ENCODE data around the gene CLDN5.
"Not testable (repeated sequence)": the region's sequence is repeated elsewhere in the genome, so short reads cannot be mapped to it uniquely, and the experiment has no call there.

The CLDN5 gene

GRCh38 chr22:19548427-19548826 lies 24.2 kb upstream of the CLDN5 start:
- not testable (repeated sequence) for DNase-seq (ENCODE audit: low read depth in 2 of 2)

GRCh38 chr22:19547620-19548019 lies 23.4 kb upstream of the CLDN5 start:
- DNase-seq (ENCODE audit: low read depth in 2 of 2) = no peak

GRCh38 chr22:19546680-19547079 lies 22.5 kb upstream of the CLDN5 start:
- DNase-seq (ENCODE audit: low read depth in 2 of 2) = no peak

- no peak for DNase-seq (ENCODE audit: low read depth in 2 of 2)
Observed at GRCh38 chr22:19545935-19546207, 21.7 kb upstream of the CLDN5 start.

- DNase-seq (ENCODE audit: low read depth in 2 of 2) = no peak
Observed at GRCh38 chr22:19543970-19544708, 19.9 kb upstream of the CLDN5 start.

GRCh38 chr22:19540394-19540793 lies 16.2 kb upstream of the CLDN5 start:
- DNase-seq (ENCODE audit: low read depth in 2 of 2) = no peak

- no peak for DNase-seq (ENCODE audit: low read depth in 2 of 2)
Observed at GRCh38 chr22:19537941-19538488, 13.8 kb upstream of the CLDN5 start.

GRCh38 chr22:19536564-19536963 lies 12.4 kb upstream of the CLDN5 start:
- DNase-seq (ENCODE audit: low read depth in 2 of 2) = no peak

- DNase-seq (ENCODE audit: low read depth in 2 of 2) = no peak
Observed at GRCh38 chr22:19535001-19535400, 10.8 kb upstream of the CLDN5 start.

- no peak for DNase-seq (ENCODE audit: low read depth in 2 of 2)
Observed at GRCh38 chr22:19533857-19534256, 9.6 kb upstream of the CLDN5 start.

GRCh38 chr22:19533049-19533626 lies 8.9 kb upstream of the CLDN5 start:
- DNase-seq (ENCODE audit: low read depth in 2 of 2) = no peak

- not testable (repeated sequence) for DNase-seq (ENCODE audit: low read depth in 2 of 2)
Observed at GRCh38 chr22:19531327-19531726, 7.1 kb upstream of the CLDN5 start.

GRCh38 chr22:19530751-19531150 lies 6.5 kb upstream of the CLDN5 start:
- DNase-seq (ENCODE audit: low read depth in 2 of 2) = no peak

GRCh38 chr22:19529811-19530210 lies 5.6 kb upstream of the CLDN5 start:
- no peak for DNase-seq (ENCODE audit: low read depth in 2 of 2)

GRCh38 chr22:19527861-19528417 lies 3.7 kb upstream of the CLDN5 start:
- DNase-seq (ENCODE audit: low read depth in 2 of 2) = no peak

- no peak for DNase-seq (ENCODE audit: low read depth in 2 of 2)
Observed at GRCh38 chr22:19527321-19527721, 3.1 kb upstream of the CLDN5 start.

GRCh38 chr22:19526702-19527111 lies 2.5 kb upstream of the CLDN5 start:
- DNase-seq (ENCODE audit: low read depth in 2 of 2) = no peak

GRCh38 chr22:19526076-19526701 lies 2.0 kb upstream of the CLDN5 start:
- no peak for DNase-seq (ENCODE audit: low read depth in 2 of 2)

- DNase-seq (ENCODE audit: low read depth in 2 of 2) = no peak
Observed at GRCh38 chr22:19525666-19526065, 1.5 kb upstream of the CLDN5 start.

- DNase-seq (ENCODE audit: low read depth in 2 of 2) = no peak
Observed at GRCh38 chr22:19525116-19525660, 978 bp upstream of the CLDN5 start.

- no peak for DNase-seq (ENCODE audit: low read depth in 2 of 2)
Observed at GRCh38 chr22:19523240-19524169, 705 bp downstream of the CLDN5 start.

GRCh38 chr22:19522881-19523239 lies 1.4 kb downstream of the CLDN5 start:
- no peak for DNase-seq (ENCODE audit: low read depth in 2 of 2)

Measured in fibroblast of skin of left quadriceps (primary cell).